Measurements from ENCODE around the gene TRIM47. TPM values are rescaled to one million over a fixed set of nuclear protein-coding genes. Genes with fewer than 3 reads are reported as not detected.

TRIM47 gene
- total and polyA plus RNA-seq, 2 of the 13 experiments (the other 11 are each of a cell fraction or from before 2014, with no cell fraction given): 33.5 to 82.0 TPM

- TF ChIP-seq ZNF281 (CRISPR knock-in tag; IDR thresholded peaks at IDR 0.05; ENCODE audit: borderline replicate concordance): no peak
- no peak for TF ChIP-seq NR3C1 (CRISPR knock-in tag; IDR thresholded peaks at IDR 0.05)
- TF ChIP-seq ATF5 (CRISPR knock-in tag; IDR thresholded peaks at IDR 0.05; ENCODE audit: low read depth): 0 out of 2 replicates have a peak, but pooled peaks have one; percentile 70
- TF ChIP-seq E2F5 (CRISPR knock-in tag; conservative IDR thresholded peaks at IDR 0.05): no peak; the same call in 1 of the 2 replicates
- TF ChIP-seq TFDP1 (CRISPR knock-in tag; IDR thresholded peaks at IDR 0.05; ENCODE audit: borderline replicate concordance): peak; percentile 37; the same call in 1 of the 2 replicates
- TF ChIP-seq XRCC5 (optimal IDR thresholded peaks at IDR 0.05; ENCODE audit: low read length): peak; percentile 94
- no peak; the same call in 1 of the 2 replicates for TF ChIP-seq DMTF1 (CRISPR knock-in tag; IDR thresholded peaks at IDR 0.05)
- TF ChIP-seq ARID2 (CRISPR knock-in tag; IDR thresholded peaks at IDR 0.05; ENCODE audit: borderline replicate concordance): no peak
- TF ChIP-seq ZNF644 (CRISPR knock-in tag; IDR thresholded peaks at IDR 0.05; ENCODE audit: low read depth): no peak
- TF ChIP-seq ARNTL (CRISPR knock-in tag; IDR thresholded peaks at IDR 0.05): peak; percentile 94; the same call in 1 of the 2 replicates
- TF ChIP-seq MNT (IDR thresholded peaks at IDR 0.05): peak; percentile 84
- peak; percentile 94 for TF ChIP-seq POLR2AphosphoS5 (IDR thresholded peaks at IDR 0.05; ENCODE audit: low read depth, low read length)
- TF ChIP-seq ATF6 (CRISPR knock-in tag; conservative IDR thresholded peaks at IDR 0.05): 0 out of 2 replicates have a peak, but pooled peaks have one; percentile 43
- TF ChIP-seq POLR2G (IDR thresholded peaks at IDR 0.05; ENCODE audit: low read depth, low read length): peak; percentile 99
- TF ChIP-seq ZNF225 (CRISPR knock-in tag; IDR thresholded peaks at IDR 0.05): peak; percentile 93
- peak; percentile 93 for TF ChIP-seq ZNF335 (CRISPR knock-in tag; IDR thresholded peaks at IDR 0.05)
Observed at GRCh38 chr17:75855310-75856061, 22.9 kb downstream of the TRIM47 start, which contains the start of gene WBP2 (continued).

Measured in HepG2 (cell line).